Measurements from ENCODE around the gene SVIL.
A peak's percentile ranks its signal among the peaks of the same experiment; 100 is the strongest.
"Not testable (repeated sequence)": the region's sequence is repeated elsewhere in the genome, so short reads cannot be mapped to it uniquely, and the experiment has no call there.

The SVIL gene

GRCh38 chr10:29470355-29470705 lies 164.4 kb downstream of the SVIL start:
- FAIRE-seq (peak; percentile 71), DNase-seq (ENCODE audit: insufficient read length, low spot score) (no peak)

DNA sequence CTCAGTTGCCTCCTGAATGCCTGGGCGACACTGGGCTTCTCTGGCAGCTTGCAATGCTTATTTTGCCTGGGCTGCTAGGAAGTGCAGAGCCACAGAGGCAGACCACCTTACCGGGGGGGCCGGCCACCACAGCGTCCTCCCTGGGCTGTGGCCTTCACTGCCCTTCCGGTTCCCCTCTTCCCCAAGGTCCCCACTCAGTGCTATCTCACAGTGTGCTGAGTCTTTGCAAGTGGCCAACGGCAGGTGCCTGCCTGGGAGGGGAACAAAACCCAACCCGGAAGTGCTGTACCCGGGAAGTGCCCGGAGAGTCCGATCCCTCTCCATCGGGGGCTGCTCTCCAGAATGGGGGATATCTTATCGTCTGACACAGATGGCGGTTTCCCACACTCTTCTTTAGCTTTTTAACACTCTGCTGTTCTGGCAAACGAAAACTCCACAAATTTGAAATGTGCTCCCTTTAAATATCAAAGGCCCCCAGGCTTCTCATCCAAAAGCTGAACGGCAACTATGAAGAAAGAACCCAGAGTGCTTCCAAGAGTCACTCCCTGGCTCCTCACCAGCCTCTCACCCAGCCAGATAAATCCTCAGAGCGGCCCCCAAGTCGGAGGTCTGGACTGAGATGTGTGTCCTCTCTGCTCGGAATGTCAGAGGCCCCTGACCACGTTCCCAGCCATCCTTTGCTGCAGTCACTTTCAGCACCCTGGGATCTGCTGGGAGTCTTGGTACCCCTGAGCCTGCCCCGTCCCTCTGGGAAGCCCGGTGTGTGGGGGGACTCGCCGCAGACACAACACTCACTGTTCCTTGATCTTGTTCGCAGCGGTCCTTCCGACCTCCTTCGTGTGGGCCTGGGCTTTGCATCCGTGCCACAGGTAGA lies 165.1 kb downstream of the SVIL start:
- DNase-seq (ENCODE audit: insufficient read length, low spot score) (no peak), FAIRE-seq (no peak)

- no peak for FAIRE-seq
- DNase-seq (ENCODE audit: insufficient read length, low spot score), result no peak
Observed at GRCh38 chr10:29465384-29465783, 169.4 kb downstream of the SVIL start.

- not testable (repeated sequence) for FAIRE-seq; DNase-seq (ENCODE audit: insufficient read length, low spot score)
Observed at GRCh38 chr10:29464671-29465171, 170.1 kb downstream of the SVIL start.

DNA sequence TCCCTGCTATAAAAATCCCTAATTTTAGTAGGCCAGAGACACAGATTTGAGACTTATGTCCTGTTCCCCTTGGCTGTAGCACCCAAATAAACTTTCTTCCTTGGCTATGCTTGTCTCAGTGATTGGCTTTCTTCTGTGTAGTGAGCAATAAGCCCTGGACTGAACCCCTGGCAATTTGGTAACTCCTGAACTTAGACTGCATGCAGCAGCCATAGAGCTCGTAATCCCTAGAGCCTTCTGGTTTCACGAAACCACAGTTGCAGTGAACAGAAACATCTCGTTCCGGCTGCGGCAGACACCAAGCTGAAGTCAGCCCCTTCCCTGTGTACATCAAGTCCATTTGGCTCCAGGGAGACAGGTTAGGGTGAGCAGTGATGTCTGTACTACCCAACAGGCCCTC lies 173.7 kb downstream of the SVIL start:
- FAIRE-seq (no peak), DNase-seq (ENCODE audit: insufficient read length, low spot score) (no peak)

GRCh38 chr10:29458190-29458589 lies 176.6 kb downstream of the SVIL start:
- FAIRE-seq; DNase-seq (ENCODE audit: insufficient read length, low spot score): not testable (repeated sequence)

GRCh38 chr10:29455095-29455494 lies 179.7 kb downstream of the SVIL start:
- DNase-seq (ENCODE audit: insufficient read length, low spot score) (no peak), FAIRE-seq (no peak)

DNA sequence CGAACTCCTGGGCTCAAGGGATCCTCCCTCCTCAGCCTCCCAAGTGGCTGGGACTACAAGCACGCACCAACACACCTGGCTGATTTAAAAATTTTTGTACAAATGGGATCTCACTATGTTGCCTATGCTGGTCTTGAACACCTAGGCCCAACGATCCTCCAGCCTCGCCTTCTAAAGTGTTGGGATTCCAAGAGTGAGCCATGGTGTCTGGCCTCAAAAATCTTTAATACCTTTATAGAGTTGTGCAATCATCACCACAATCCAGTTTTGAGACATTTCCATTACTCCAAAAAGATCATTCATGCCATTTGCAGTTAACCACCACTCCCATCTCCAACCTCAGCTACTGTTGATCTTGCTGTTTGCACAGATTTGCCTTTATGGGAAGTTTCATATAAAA lies 180.5 kb downstream of the SVIL start:
- no peak for FAIRE-seq
- DNase-seq (ENCODE audit: insufficient read length, low spot score), result no peak

DNA sequence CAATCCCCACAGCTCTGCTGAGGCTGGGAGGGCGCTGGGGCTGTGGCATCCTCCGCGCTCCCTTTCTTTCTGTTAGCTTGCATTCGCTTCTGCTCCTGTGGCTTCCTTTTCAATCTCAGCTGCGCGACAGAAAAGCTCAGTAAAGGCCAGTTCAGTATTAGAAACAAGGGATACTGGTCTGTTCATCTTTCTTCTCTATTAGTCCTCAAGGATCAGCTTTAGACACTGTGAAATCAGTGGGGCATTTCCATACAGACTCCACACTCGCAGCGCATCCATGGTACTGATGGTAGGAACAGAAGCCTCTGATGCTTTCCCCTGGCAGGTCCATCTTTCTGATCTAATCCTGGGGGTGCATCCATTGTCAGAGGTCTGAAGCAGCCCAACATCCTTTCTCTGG lies 182.2 kb downstream of the SVIL start:
- FAIRE-seq (no peak), DNase-seq (ENCODE audit: insufficient read length, low spot score) (no peak)

DNA sequence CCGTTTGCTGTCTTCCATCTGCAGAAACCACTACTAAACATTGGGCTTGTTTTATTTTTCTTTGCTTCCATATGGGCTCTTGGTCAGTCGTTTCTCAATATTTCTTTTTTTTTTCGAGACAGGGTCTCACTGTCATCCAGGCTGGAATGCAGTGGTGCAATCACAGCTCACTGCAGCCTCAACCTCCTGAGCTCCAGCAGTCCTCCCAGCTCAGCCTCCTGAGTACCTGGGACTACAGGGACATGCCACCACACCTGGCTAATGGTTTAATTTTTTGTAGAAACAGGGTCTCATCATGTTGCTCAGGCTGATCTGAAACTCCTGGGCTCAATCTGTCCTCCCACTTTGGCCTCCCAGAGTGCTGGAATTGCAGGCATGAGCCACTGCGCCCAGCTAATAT lies 182.8 kb downstream of the SVIL start:
- FAIRE-seq (no peak), DNase-seq (ENCODE audit: insufficient read length, low spot score) (no peak)

DNA sequence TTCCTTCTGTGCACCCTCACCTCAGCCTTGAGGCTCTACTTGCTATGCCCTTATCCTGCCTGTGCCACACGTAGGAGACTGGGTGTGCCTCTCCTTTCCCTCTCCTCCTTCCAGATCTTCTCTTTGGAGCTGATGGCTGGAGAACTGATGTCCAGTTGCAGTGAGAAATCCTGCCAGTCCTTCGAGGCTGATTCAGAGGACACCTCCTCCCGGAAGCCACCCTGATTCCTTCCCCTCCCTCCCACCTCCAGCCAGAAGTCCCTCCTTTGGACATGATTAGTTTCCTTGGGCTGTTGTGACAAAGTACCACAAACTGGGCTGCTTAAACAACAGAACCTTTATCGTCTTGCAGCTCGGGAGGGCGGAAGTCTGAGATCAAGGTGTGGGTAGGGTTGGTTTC lies 184.4 kb downstream of the SVIL start:
- FAIRE-seq (no peak), DNase-seq (ENCODE audit: insufficient read length, low spot score) (no peak)

GRCh38 chr10:29448756-29449592 lies 185.8 kb downstream of the SVIL start:
- not testable (repeated sequence) for DNase-seq (ENCODE audit: insufficient read length, low spot score)
- FAIRE-seq, result peak; percentile 86

GRCh38 chr10:29448125-29448524 lies 186.6 kb downstream of the SVIL start:
- FAIRE-seq (no peak), DNase-seq (ENCODE audit: insufficient read length, low spot score) (no peak)

- DNase-seq (ENCODE audit: insufficient read length, low spot score) (no peak), FAIRE-seq (no peak)
Observed at GRCh38 chr10:29446327-29446726, 188.4 kb downstream of the SVIL start.

DNA sequence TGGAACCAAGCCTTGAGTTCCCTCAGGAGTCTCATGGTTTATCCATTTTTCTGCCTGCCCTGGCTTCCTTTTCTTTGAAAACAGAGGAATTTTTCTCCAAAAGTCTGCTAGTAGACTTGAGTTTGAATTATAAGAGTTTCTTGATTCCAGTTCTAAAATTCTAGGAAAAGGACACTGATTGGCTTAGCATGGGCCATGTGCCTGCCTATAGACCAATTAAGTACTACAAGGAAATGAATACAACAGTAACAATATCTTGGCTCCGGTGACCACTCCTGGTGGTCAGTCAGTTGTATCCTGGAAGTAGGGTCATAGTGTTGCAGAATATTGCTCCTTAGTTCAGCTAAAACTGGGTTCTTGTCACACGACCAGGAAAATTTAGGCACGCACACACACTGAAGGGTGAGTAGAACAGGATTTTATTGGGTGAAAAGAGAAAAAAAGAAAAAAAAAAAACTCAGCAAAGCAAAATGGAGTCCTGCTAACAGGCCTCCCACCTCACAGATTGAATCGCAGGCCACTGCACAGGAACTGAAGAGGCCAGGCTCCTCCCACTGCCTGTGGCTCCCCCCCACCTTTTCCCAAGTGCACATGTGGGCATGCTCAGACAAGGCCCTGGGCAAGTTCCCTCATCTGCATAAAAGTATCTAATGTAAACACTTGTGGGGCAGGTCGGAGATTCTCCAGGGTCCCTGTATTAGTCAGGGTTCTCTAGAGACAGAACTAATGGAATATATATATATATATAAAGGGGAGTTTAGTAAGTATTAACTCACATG lies 190.8 kb downstream of the SVIL start:
- no peak for DNase-seq (ENCODE audit: insufficient read length, low spot score)
- FAIRE-seq, result no peak

DNA sequence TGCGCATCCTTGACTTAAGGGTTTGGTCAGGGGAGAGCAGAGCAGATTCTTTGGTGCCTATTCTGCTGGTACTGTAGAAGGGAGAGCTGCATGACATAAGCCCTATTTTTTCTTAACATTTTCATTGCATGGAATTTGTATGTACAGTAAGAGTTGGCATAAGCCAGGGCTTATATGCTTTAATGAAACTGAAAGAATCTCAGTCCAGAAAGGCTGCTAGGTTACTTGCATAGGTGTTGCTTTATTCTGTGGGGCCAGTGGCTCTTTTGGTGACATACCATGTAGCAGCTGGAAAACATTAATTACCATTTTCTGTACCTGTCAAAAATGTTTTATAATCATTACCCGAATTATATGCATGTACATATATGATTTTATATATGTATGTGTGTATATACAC lies 193.8 kb downstream of the SVIL start:
- DNase-seq (ENCODE audit: insufficient read length, low spot score), result no peak
- FAIRE-seq, result no peak

DNA sequence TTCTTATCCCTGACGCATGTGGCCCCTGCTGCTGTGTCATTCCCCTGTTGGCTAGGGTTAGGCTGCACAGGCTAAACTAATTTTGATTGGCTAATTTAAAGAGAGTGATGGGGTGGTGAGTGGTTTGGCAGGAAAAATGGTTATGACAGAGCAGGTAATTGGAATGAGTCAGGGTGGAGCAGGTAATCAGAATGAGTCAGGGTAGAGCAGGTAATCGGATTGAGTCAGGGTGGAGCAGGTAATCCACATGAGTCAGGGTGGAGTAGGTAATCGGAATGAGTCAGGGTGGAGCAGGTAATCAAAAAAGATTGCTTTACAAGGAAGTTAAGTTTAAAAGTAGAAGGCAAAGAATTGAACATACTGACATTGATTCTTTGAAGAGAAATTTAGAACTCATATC lies 195.8 kb downstream of the SVIL start:
- FAIRE-seq; DNase-seq (ENCODE audit: insufficient read length, low spot score): not testable (repeated sequence)

GRCh38 chr10:29438271-29438670 lies 196.5 kb downstream of the SVIL start:
- no peak for DNase-seq (ENCODE audit: insufficient read length, low spot score)
- FAIRE-seq, result no peak

DNA sequence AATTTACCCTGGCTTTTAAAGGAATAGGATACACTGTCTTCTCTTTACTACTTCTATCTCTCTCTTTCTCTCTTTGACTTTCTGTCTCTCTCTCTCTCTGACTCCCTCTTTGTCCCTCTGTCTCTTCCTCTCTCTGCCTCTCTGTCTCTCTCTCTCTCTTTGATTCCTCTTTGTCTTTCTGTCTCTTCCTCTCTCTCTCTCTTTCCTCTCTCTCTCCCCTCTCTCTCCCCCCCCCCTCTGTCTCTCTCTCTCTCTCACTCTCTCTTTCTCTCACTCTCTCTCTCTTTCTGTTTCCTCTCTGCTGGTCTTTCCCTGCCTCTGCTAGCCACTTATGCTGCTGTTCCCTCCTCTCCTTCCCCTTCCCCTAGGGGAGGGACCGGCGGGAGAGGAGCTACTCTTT lies 196.9 kb downstream of the SVIL start:
- DNase-seq (ENCODE audit: insufficient read length, low spot score), result no peak
- FAIRE-seq, result no peak

- FAIRE-seq (no peak), DNase-seq (ENCODE audit: insufficient read length, low spot score) (no peak)
Observed at GRCh38 chr10:29435809-29436501, 198.8 kb downstream of the SVIL start.
